Stromal cell of bone marrow (primary cell): ENCODE measurements around the gene TFEB.

ENCODE experiments used
- DNase-seq: peaks from one replicate; pipeline ENCODE4 v3.0.0-alpha.2; 2012; ENCODE audit warnings: low read depth

Gene TFEB

DNA sequence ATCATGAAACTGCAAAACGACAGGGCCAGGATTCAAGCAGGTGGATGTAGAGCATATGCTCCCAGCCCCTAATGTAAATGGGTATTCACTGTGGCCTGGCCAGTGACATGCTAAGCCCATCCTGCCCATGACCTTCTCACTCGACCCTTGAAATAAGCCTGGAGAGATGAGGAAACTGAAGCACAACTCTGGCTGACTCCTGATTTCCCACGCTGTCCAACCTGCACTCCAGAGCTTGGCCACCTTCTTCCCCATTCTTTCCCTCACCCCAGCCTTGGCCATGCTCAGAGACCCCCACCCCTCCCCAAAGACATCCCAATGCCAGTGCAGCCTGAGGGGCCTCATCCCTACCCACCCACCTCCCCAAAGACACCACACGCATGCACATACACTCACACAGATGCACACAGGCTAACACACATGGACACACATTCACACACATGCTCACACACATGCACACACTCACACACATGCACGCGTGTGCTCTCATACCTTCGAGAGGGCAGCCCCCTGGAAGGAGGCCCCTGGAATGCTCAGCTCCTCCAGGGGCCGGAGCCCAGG, 12.4 kb downstream of the TFEB start:
- no peak for DNase-seq

DNA sequence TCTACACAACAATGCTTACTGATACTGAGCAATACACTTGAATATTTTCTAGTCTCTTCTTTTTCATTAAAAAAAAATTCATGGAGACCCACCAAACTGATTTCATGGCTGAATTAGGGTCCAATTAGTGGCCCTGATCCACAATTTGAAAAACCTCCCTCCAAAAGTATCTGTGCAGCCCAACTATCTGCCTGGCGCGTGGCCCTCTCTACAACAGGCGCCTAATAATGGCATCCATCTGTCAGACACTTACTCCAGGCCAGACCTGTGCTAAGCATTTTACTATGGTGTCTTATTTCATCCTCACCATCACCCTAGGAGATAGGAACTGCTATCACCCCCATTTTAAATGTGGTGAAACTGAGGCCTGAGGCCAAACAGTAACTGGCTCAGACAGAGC, 14.0 kb downstream of the TFEB start:
- DNase-seq: no peak

DNA sequence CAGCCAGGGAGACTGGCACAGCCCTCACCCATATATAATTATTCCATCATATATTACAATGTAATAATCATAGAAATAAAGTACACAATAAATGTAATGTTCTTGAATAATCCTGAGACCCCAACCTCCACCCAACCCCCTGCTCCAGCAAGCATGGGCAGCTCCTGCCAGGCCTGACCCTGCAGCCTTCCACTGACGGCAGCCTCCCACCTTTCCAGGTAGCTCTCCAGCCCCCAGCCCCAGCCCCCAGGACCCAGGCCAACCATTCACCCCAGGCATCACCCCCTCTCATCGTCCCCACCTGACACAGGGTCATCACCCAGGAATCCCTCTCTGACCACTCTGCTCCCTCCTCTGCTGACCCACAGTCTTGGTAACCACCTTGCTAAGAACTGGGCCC, 14.6 kb downstream of the TFEB start:
- DNase-seq: no peak

DNA sequence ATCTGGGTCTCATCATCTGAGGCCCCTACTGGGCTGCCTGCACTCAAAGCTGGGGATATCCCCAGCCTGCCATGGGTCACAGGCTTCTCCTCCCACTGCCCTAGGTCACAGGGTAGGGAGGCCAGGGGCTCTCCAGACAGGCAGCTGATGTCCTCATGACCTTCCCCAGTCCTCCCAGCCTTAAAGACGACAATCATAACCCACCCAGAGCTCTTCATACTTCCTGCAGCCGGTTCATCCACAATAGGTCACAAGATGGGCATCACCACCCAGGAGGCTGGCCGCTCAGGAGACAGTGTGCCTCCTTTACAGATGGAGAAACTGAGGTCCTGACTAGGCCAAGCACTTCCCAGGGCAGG, 15.2 kb downstream of the TFEB start:
- no peak for DNase-seq

DNA sequence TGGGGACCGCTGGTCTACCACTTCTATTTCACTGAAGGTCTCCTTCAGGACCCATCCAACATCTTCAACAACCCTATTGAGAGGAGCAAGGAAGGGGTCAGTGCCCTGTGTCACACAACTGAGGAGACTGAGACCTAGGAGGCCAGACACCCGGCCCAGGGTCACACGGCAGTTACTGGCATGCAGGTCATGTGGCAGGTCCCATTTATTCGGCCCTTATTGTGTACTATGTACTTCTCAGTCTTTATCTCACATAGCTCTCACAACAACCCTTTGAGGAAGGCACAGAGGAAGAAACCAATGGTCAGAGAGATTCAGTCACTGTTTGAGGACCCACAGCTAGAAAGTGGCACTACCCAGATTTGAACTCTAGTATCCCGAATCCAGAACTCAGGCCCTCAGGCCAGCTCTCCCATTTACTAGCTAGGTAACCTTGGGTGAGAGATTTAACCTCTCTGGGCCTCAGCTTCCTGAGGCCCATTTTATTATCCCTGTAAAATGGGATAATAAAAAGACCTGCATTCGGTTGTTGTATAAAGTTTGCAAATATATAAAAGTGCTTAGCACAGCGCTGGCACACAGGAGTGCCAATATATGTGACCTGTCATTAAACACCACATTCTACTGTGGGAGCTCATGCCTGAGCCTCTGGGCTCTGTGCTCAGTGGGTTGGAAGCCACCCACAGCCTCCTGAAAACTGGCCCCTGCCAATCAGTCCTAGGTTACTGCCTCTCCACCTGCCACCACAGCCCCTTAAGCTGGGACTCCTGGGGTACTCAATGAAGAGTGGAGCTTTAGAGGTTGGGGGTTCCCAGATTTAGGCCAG, 15.8 kb downstream of the TFEB start:
- DNase-seq: no peak

DNA sequence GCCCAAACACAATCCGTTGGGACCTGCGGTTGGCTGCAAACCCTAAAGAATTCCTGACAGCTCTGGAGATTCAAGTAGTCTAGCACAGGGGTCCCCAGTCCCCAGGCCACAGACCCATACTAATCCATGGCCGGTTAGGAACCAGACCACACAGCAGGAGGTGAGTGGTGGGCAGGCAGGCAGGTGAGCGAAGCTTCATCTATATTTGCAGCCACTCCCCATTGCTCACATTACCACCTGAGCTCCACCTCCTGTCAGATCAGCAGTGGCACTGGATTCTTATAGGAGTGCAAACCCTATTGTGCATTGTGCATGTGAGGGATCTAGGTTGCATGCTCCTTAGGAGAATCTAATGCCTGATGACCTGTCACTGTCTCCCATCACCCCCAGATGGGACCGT, 16.6 kb downstream of the TFEB start:
- no peak for DNase-seq

DNA sequence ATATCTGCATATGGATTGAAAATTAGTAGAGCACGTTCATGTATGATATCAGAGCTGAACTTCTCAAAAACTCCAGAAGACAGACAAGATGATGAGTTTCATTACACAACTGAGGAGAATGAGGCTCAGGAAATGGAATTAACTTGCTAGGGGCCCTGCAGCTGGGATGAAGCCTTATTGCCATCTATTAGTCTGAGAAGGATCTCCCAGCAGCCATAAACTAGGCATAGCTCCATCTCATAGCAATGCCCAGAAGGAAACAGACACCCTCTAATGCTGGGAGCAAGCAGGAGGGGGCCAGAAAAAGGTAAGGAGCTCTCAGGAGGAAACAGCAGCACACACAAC, 18.0 kb downstream of the TFEB start:
- no peak for DNase-seq

DNA sequence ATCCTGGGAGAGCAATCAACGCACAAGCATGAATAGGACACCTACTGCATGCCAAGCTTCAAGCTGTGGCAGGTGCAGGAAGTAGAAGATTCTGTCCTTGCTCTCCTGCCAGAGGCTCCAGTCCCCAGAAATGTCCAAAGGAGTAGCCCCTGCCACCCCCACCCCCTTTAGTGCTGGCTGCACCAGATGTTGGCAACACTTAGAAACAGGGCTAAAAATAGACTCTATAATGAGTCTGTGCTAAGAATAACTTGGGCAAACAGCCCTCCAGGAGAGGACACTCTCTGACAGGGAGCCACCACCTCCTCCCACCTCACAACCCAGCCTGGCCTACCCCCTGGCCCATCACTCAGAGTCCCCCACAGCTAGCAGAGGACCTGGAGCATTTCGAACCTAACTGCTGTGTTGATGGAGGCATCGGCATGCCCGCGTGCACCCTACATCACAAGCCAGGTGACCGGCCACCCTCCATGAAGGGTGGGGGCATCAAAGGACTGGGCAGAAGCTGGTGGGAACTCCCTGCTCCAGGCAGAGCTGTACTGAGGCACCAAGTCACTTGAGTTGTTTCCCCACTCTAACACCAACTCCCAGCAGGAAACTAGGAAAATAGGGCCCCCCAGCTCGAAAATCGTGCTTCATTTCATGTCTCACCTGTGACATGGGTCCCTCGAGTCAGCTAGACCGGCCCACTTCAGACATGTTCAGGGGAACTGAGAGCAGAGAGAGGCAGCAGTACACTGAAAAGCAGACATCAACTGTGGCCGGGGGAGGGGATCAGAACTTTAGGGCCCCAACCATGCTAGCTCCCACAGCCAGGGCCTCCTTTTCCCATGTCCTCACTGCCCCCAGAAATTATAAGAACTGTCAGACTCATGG, 18.7 kb downstream of the TFEB start:
- no peak for DNase-seq

DNA sequence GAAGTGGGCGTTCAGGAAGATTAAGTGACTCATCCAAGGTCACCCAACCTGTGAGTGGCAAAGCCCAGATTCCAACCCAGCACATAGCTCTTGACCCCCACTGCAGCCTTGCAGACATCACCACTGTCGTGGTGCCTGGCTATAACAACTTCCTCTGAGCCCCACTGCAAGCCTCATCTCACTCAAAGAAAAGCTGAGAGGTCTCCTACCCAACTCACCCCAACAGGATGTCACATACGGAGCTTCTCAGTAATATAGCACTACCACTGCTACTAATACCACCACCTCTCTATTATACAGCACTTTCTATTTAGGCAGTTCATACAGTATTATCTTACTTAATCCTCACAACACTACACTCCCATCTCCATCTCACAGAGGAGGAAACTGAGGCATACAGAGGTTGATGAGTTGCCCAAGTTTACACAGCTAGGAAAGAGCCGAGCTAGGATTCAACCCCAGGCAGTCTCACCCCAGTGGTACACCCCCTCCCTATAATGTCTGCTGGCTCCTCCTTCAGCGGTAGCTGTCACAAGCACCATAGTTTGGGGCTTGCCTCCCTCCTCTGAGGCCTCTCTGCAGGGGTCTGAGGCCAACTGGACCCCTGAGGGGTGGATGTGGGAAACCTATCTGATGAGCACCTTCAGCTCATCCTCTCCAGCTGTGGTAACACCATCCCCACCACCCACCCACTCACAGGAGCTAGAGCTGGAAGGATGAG, 19.5 kb downstream of the TFEB start:
- DNase-seq: no peak

DNA sequence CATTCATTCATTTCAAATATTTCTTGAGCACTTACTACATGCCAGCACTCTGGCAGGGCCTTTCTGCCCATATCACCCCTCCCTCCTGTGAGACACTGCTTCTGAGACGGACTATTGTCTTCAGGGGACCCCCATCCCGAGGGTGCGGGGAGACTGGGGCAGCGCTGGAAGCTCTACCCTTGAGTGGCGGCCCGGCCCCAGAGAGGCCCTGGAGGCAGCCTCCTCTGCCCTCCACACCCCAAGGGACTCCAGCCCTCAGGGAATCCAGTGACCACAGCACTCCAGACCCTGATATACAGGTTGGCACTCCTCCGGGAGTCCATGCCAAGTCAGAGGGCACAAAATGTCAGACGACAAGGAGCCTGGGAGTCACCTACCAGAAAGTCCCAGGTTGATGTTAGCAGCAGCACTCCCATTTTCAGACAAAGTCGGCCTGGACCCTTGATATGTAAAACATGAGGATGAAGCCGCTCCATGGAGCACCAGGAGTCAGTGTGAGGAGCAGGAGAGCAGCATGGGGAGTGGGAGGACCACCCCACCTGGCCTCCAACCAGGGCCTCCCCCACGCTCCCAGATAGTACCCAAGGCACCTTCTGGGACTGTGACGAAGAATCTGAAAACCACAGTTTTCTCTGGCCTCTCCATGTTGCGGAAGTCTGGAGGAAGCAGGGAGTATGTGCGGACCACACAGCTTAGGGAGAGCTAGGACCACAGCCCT, 20.7 kb downstream of the TFEB start:
- no peak for DNase-seq

DNA sequence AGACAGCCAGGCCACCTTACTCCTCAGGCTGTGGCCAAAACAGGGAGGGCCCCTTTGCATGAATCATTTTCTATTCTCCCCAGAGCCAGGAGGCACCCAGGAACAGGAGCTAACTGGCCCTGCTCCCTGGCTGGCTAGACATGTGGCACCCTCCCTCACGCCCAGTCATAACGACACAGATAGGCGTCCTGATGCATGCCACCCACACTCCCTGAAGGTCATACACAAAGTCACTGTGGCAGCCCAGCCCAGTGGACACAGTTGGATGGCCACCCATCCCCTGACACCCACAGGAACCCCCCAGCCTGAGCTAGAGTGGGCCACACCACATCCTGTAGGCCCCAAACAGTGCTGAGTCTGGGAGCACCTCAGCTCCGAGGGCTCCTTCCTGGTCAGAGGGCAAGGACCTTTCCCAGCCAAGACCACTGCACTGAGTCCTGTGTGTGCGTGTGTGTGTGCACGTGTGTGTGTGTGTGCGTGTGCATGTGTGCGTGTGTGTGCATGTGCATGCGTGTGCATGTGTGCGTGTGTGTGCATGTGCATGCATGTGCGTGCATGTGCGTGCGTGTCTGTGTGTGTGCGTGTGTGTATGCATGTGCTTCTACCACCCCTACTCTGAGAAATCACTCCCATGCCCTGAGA, 21.6 kb downstream of the TFEB start:
- no peak for DNase-seq

DNA sequence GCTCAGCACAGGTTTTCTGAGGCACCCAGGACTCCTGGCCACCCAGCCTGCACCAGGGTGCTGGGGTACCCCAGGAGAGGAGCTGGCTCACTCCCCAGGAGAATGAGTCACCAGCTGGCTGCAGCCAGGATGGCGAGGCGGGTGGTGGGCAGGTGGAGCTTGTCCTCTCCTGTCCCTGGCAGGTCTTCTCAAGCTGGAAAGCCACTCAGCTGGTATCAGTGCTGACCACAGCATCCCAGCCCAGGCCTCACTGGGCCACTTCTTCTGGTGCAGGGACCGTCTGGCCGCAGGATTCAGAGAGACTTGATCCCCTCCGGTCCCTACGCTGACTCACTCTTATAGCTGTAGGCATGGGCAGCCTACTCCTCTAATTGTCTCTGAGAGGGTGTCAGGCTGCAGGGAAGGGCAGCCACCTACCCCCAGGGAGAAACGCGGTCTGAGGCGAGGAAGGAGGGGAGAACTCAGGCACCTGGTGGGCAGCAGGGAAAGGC, 22.2 kb downstream of the TFEB start:
- DNase-seq: no peak

DNA sequence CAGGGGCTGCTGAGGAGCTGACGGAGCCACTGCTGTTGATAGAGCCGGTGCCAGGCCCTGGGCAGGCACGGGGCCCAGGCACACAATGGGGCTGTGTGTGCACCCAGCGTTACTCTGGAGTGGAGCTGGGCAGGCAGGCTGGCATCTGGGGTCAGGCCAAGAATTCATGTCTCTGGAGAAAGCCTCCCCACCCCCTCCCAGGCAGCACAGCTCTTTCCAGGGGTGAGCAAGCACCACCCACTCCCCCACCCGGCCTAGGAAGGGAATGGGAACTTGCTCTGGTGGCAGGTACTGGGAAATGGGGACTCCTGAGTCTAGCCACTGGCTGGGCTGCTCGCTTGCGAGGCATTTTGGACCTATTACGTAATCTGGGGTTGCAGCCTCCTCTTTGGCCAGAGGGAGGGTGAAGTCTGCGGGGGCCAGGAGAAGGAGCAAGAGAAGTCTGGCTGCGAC, 22.7 kb downstream of the TFEB start:
- no peak for DNase-seq

DNA sequence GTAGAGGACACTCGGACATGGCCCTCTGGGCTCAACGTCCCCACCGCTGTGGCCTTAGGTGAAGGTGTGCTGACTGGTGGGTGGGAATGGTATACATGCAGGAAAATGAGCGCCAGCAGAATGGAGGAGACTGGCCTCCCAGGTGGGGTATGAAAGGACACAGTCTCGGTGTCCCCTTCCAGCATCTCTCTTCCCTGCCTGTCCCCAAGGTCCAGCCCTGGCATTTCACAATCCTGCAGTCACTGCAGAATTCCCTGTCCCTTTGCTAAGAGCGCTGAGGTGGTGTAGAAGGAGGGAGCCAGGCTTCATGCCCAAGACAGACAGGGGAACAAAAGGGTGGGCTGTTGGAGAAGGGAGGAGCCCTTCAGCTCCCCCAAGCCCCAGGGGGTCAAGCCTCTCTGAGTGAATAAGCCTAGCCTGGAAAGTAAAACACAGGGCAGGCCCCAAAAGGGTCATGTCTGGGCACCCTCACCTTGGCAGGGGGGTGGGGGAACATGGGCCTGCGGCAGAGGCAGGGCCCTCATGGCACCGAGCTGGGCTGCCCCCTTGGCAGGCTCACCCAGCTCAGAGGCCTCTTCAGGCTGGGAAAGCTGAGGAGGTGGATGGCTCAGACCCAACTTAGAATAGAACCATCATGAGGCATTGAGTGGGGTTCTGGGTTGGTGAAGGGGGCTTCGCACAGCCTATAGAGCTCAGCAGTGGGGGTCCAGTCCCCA, 23.9 kb downstream of the TFEB start:
- DNase-seq: no peak

DNA sequence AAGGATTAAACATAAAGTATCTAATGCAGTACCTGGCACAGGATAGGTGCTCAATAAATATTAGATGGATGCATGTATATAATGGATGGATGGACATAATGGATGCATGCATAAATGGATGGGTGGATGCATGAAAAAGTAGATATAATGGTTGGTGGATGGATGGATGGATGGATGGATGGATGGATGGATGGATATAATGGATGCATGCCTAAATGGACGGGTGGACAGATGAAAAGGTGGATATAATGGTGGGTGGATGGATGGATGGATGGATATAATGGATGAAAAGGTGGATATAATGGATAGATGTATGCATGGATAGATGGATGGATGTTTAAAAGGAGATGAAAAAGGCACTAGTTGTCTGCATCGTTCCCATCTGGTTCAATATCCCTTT, 26.0 kb downstream of the TFEB start:
- DNase-seq: no peak

DNA sequence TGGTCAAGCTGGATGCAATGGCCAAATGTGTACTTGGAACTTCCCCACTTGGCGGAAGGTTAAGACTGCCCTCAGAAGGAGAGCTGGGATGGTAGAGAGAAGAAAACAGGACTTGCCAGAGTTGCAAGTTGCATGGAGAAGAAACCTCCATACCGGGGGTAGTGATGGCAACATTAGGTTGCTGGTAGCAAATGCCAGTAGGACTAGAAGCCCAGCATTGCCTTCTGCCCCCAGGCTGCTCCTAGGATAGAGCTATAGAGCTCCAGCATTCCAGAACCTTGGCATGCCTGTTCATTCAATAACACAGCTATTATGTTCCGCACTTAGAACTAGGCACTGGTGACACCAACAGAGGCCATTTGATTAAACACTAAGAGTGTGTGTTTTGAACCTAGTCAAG, 26.6 kb downstream of the TFEB start:
- DNase-seq: no peak

DNA sequence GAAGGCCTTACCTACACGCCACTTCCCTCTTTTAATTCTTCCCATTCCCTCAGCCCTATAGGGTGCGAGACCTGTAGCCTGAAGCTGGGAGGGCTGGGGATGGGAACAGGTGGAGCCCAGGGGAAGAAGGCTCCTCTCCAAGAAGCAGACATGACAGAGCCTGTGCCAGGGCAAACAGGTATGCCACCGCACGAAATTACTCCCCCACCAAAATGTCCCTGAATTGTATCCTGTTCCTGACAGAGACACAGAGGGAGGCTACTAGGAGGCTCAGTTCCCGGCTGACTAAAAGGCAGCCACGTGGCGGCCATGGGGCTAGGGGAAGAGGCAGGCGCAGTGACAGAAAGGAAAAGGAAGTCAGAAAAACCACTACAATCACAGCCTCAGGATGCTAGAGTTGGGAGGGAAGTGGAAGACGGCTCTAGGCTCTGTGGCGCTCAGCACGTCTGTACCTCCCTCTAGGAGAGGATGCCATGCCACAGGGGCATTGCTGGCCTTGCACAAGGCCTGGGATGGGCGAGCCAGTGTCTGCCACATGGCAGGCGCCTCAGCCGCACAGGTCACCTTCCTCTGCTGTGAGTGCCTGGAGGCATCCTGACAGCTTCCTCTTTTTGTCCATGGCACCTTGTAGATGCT, 27.7 kb downstream of the TFEB start:
- DNase-seq: no peak

DNA sequence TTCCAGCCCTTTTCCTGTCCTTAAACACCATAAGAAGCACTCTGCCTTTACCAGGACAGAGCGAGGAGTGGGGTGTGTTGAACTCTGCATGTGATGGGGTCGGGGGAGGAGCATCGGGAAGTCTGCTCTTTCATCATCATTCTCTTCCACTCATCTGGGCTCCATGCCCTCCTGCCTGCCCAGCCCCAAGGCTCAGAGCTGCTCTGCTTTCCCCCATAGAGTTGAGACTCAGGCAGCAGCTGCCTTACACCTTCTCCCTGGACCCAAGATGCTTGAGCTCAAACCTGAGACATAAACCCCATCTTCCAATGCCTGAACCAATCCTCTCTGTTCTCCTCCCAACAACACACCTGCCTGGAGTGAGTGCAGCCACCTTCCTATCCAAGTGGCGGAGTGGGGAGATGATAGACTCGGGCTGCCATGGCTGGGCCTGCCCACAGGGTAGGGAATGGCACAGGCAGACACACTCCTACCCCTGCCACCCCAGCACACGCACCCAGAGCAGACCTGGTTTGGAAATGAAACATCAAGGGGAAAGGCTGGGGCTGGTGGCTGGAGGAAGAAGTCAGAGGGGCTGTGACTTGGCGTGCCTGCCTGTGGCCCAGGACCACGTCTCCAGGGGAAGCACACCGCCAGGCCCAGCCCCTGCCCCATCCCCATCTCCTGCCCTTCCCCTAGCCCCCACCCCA, 28.4 kb downstream of the TFEB start:
- peak; percentile 37 for DNase-seq
